Measurements from ENCODE around the gene MYH6.
"Not testable (repeated sequence)": the region's sequence is repeated elsewhere in the genome, so short reads cannot be mapped to it uniquely, and the experiment has no call there.

The MYH6 gene

GRCh38 chr14:23418021-23418420 is 9.9 kb upstream of the MYH6 start:
- no peak for TF ChIP-seq CTCF (IDR thresholded peaks at IDR 0.05; ENCODE audit: low read depth, low read length)

GRCh38 chr14:23417269-23417668 is 9.2 kb upstream of the MYH6 start:
- H3K4me3 ChIP-seq (ENCODE audit: low read depth, low read length), result not testable (repeated sequence)

More at GRCh38 chr14:23418021-23418420, 9.9 kb upstream of the MYH6 start:
- H3K4me3 ChIP-seq (ENCODE audit: low read depth, low read length), result no peak overlapping the region

- no peak for TF ChIP-seq CTCF (IDR thresholded peaks at IDR 0.05; ENCODE audit: low read depth, low read length)
- H3K4me3 ChIP-seq (ENCODE audit: low read depth, low read length), result no peak overlapping the region
Measured at GRCh38 chr14:23416801-23417200, 8.7 kb upstream of the MYH6 start.

GRCh38 chr14:23415821-23416778 is 8.0 kb upstream of the MYH6 start:
- TF ChIP-seq CTCF (IDR thresholded peaks at IDR 0.05; ENCODE audit: low read depth, low read length), result no peak

GRCh38 chr14:23414906-23415820 is 7.1 kb upstream of the MYH6 start:
- TF ChIP-seq CTCF (IDR thresholded peaks at IDR 0.05; ENCODE audit: low read depth, low read length), result no peak
- no peak overlapping the region for H3K4me3 ChIP-seq (ENCODE audit: low read depth, low read length)

More at GRCh38 chr14:23415821-23416778, 8.0 kb upstream of the MYH6 start:
- no peak overlapping the region for H3K4me3 ChIP-seq (ENCODE audit: low read depth, low read length)

GRCh38 chr14:23414254-23414653 is 6.2 kb upstream of the MYH6 start:
- no peak overlapping the region for H3K4me3 ChIP-seq (ENCODE audit: low read depth, low read length)
- no peak for TF ChIP-seq CTCF (IDR thresholded peaks at IDR 0.05; ENCODE audit: low read depth, low read length)

- H3K4me3 ChIP-seq (ENCODE audit: low read depth, low read length), result no peak overlapping the region
- no peak for TF ChIP-seq CTCF (IDR thresholded peaks at IDR 0.05; ENCODE audit: low read depth, low read length)
Measured at GRCh38 chr14:23413681-23414080, 5.6 kb upstream of the MYH6 start.

Measured in WI38 (cell line).